ENCODE results near the gene FICD. TPM values are rescaled to one million over a fixed set of nuclear protein-coding genes. Genes with fewer than 3 reads are reported as not detected.
A peak's percentile ranks its signal among the peaks of the same experiment; 100 is the strongest.

FICD gene
- total and polyA plus RNA-seq, 5 donors = 1.8 to 7.1 (median 3.1) TPM

GRCh38 chr12:108505129-108505528, 9.9 kb upstream of the FICD start:
- H3K9me3 ChIP-seq (ENCODE audit: control insufficient read depth, low read length) = no peaks in the 10 kb centered on the region
- intact Hi-C loops (cut with DNase I) = no loop called here
- no peak overlapping the region for H3K4me3 ChIP-seq (ENCODE audit: low read length)
- no peaks in the 10 kb centered on the region for H3K27me3 ChIP-seq (ENCODE audit: control insufficient read depth, insufficient read depth)
- no peak overlapping the region for H3K27ac ChIP-seq (ENCODE audit: low read length)
- DNase-seq = no peak
- ATAC-seq = no peak
- no peaks in the 10 kb centered on the region for H3K4me1 ChIP-seq (ENCODE audit: control insufficient read depth, insufficient read depth, low read length)
- whole genome bisulfite sequencing = 73% methylated on average over 7 of the region's 7 CpGs

GRCh38 chr12:108507971-108508642, 7.0 kb upstream of the FICD start:
- no peak for ATAC-seq
- H3K4me3 ChIP-seq (ENCODE audit: low read length) = no peak overlapping the region
- no peaks in the 10 kb centered on the region for H3K9me3 ChIP-seq (ENCODE audit: control insufficient read depth, low read length)
- H3K4me1 ChIP-seq (ENCODE audit: control insufficient read depth, insufficient read depth, low read length) = no peaks in the 10 kb centered on the region
- intact Hi-C loops (cut with DNase I) = no loop called here
- H3K27me3 ChIP-seq (ENCODE audit: control insufficient read depth, insufficient read depth) = no peaks in the 10 kb centered on the region
- no peak for DNase-seq
- H3K27ac ChIP-seq (ENCODE audit: low read length) = no peak overlapping the region
- 51% methylated on average over 3 of the region's 3 CpGs for WGBS

GRCh38 chr12:108509806-108510205, 5.3 kb upstream of the FICD start:
- no peak for ATAC-seq
- 87% methylated on average over 1 of the region's 1 CpG for WGBS
- Histone ChIP-seq H3K27me3 (ENCODE audit: control insufficient read depth, insufficient read depth) (no peaks in the 10 kb centered on the region), H3K9me3 (ENCODE audit: control insufficient read depth, low read length) (no peaks in the 10 kb centered on the region), H3K4me1 (ENCODE audit: control insufficient read depth, insufficient read depth, low read length) (no peaks in the 10 kb centered on the region), H3K4me3 (ENCODE audit: low read length) (no peak overlapping the region), H3K27ac (ENCODE audit: low read length) (no peak overlapping the region)
- intact Hi-C loops (cut with DNase I) = no loop called here
- no peak for DNase-seq

GRCh38 chr12:108510836-108511235, 4.2 kb upstream of the FICD start:
- H3K4me1 ChIP-seq (ENCODE audit: control insufficient read depth, insufficient read depth, low read length) = peaks cover 1% of the 10 kb centered on the region
- no peaks in the 10 kb centered on the region for H3K27me3 ChIP-seq (ENCODE audit: control insufficient read depth, insufficient read depth)
- no peak overlapping the region for H3K4me3 ChIP-seq (ENCODE audit: low read length)
- DNase-seq = no peak
- 68% methylated on average over 2 of the region's 2 CpGs for WGBS
- H3K9me3 ChIP-seq (ENCODE audit: control insufficient read depth, low read length) = no peaks in the 10 kb centered on the region
- ATAC-seq = no peak
- no peak overlapping the region for H3K27ac ChIP-seq (ENCODE audit: low read length)
- intact Hi-C loops (cut with DNase I) = no loop called here

GRCh38 chr12:108511633-108512540, 3.2 kb upstream of the FICD start:
- ATAC-seq (no peak), DNase-seq (peak; percentile 62 to 85 (median 73))
- no peaks in the 10 kb centered on the region for H3K27me3 ChIP-seq (ENCODE audit: control insufficient read depth, insufficient read depth)
- H3K4me1 ChIP-seq (ENCODE audit: control insufficient read depth, insufficient read depth, low read length) = peaks cover 4% of the 10 kb centered on the region
- H3K27ac ChIP-seq (ENCODE audit: low read length) = no peak overlapping the region
- H3K9me3 ChIP-seq (ENCODE audit: control insufficient read depth, low read length) = no peaks in the 10 kb centered on the region
- WGBS = 31% methylated on average over 15 of the region's 15 CpGs
- intact Hi-C loops (cut with DNase I) = no loop called here
- H3K4me3 ChIP-seq (ENCODE audit: low read length) = no peak overlapping the region

GRCh38 chr12:108514468-108514972, 557 bp upstream of the FICD start:
- peak; percentile 2 to 5 for ATAC-seq
- H3K4me3 ChIP-seq (ENCODE audit: low read length) = peak overlapping the region; percentile 20
- H3K27ac ChIP-seq (ENCODE audit: low read length) = no peak overlapping the region
- peaks cover 4% of the 10 kb centered on the region for H3K4me1 ChIP-seq (ENCODE audit: control insufficient read depth, insufficient read depth, low read length)
- WGBS = 26% methylated on average over 19 of the region's 19 CpGs
- H3K9me3 ChIP-seq (ENCODE audit: control insufficient read depth, low read length) = no peaks in the 10 kb centered on the region
- H3K27me3 ChIP-seq (ENCODE audit: control insufficient read depth, insufficient read depth) = no peaks in the 10 kb centered on the region
- no peak for DNase-seq
- intact Hi-C loops (cut with DNase I) = no loop called here

- H3K9me3 ChIP-seq (ENCODE audit: control insufficient read depth, low read length) = no peaks in the 10 kb centered on the region
- ATAC-seq (no peak), DNase-seq (no peak)
- intact Hi-C loops (cut with DNase I) = no loop called here
- 60% methylated on average over 5 of the region's 5 CpGs for WGBS
- H3K27ac ChIP-seq (ENCODE audit: low read length) = no peak overlapping the region
- H3K4me3 ChIP-seq (ENCODE audit: low read length) = peak overlapping the region; percentile 69
- H3K4me1 ChIP-seq (ENCODE audit: control insufficient read depth, insufficient read depth, low read length) = peaks cover 4% of the 10 kb centered on the region
- no peaks in the 10 kb centered on the region for H3K27me3 ChIP-seq (ENCODE audit: control insufficient read depth, insufficient read depth)
These were observed 839 bp downstream of the FICD start for GRCh38 chr12:108515916-108516315.

- peaks cover 4% of the 10 kb centered on the region for H3K4me1 ChIP-seq (ENCODE audit: control insufficient read depth, insufficient read depth, low read length)
- no peaks in the 10 kb centered on the region for H3K27me3 ChIP-seq (ENCODE audit: control insufficient read depth, insufficient read depth)
- no peak overlapping the region for H3K4me3 ChIP-seq (ENCODE audit: low read length)
- no peak overlapping the region for H3K27ac ChIP-seq (ENCODE audit: low read length)
- peak in 1 of 3 donors; percentile 53 for DNase-seq
- H3K9me3 ChIP-seq (ENCODE audit: control insufficient read depth, low read length) = no peaks in the 10 kb centered on the region
- intact Hi-C loops (cut with DNase I) = no loop called here
- no peak for ATAC-seq
- 85% methylated on average over 23 of the region's 23 CpGs for WGBS
These were observed 1.6 kb downstream of the FICD start for GRCh38 chr12:108516511-108517275.

- Histone ChIP-seq H3K9me3 (ENCODE audit: control insufficient read depth, low read length) (no peaks in the 10 kb centered on the region), H3K4me3 (ENCODE audit: low read length) (no peak overlapping the region), H3K27ac (ENCODE audit: low read length) (no peak overlapping the region), H3K4me1 (ENCODE audit: control insufficient read depth, insufficient read depth, low read length) (peaks cover 4% of the 10 kb centered on the region), H3K27me3 (ENCODE audit: control insufficient read depth, insufficient read depth) (no peaks in the 10 kb centered on the region)
- ATAC-seq (no peak), DNase-seq (no peak)
- 82% methylated on average over 12 of the region's 12 CpGs for WGBS
- intact Hi-C loops (cut with DNase I) = no loop called here
These were observed 2.4 kb downstream of the FICD start for GRCh38 chr12:108517288-108518100.

GRCh38 chr12:108518101-108518715, 3.1 kb downstream of the FICD start:
- no peak overlapping the region for H3K4me3 ChIP-seq (ENCODE audit: low read length)
- intact Hi-C loops (cut with DNase I) = no loop called here
- H3K4me1 ChIP-seq (ENCODE audit: control insufficient read depth, insufficient read depth, low read length) = peaks cover 4% of the 10 kb centered on the region
- 94% methylated on average over 24 of the region's 24 CpGs for WGBS
- H3K9me3 ChIP-seq (ENCODE audit: control insufficient read depth, low read length) = no peaks in the 10 kb centered on the region
- DNase-seq (peak in 1 of 3 donors; percentile 45), ATAC-seq (no peak)
- no peaks in the 10 kb centered on the region for H3K27me3 ChIP-seq (ENCODE audit: control insufficient read depth, insufficient read depth)
- H3K27ac ChIP-seq (ENCODE audit: low read length) = no peak overlapping the region
